ENCODE results near the gene OTOG.

OTOG gene

DNA sequence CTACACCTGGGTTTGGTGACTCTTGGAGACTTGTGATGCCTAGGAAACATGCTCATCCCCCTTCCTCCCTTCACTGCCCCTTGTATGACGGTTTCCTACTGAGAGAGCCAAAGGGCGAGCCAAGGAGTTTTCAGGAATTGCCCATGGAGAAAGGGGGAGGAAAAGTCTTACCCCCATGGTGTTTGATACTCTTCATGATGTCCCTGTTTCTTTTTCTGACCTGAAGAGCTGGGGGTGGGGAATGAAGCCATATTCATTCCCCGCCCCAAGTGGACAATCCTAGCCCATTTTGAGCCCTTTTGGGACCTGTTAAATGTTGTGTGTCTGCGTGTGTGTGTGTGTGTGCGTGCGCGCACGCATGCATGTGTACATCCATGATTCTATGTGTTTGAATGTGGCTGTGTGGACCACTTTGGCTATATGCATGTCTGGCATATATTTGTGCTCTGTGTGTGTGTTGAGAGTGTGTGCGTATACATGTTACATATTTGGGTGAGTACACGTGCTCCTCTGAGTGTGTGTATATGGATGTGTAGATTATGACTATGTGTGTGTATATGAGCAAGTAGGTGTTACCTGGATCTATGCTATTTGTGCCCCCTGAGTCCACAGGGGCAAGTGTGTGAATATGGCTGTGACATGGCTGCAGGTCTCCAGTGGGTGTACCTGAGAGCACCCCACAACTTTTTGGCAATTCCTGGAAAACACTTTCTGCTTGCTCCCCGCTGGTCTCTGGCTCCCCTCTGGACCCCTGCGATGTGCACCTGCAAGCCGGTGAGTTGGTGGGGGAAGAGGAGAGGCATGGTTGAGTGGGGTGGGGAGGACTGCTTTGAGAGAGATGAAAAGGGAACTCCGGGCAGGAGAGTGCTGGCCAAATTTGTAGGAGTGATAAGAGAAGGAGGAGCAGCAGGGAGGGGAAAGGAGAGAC is 24.6 kb downstream of the OTOG start:
- no peaks in the 10 kb centered on the region for H3K9me3 ChIP-seq
- no peaks in the 10 kb centered on the region for H3K27me3 ChIP-seq
- H3K36me3 ChIP-seq = no peaks in the 10 kb centered on the region
- H3K4me3 ChIP-seq (ENCODE audit: low read depth, low read length) = no peak overlapping the region
- DNase-seq = no peak
- TF ChIP-seq, protein P1, sequence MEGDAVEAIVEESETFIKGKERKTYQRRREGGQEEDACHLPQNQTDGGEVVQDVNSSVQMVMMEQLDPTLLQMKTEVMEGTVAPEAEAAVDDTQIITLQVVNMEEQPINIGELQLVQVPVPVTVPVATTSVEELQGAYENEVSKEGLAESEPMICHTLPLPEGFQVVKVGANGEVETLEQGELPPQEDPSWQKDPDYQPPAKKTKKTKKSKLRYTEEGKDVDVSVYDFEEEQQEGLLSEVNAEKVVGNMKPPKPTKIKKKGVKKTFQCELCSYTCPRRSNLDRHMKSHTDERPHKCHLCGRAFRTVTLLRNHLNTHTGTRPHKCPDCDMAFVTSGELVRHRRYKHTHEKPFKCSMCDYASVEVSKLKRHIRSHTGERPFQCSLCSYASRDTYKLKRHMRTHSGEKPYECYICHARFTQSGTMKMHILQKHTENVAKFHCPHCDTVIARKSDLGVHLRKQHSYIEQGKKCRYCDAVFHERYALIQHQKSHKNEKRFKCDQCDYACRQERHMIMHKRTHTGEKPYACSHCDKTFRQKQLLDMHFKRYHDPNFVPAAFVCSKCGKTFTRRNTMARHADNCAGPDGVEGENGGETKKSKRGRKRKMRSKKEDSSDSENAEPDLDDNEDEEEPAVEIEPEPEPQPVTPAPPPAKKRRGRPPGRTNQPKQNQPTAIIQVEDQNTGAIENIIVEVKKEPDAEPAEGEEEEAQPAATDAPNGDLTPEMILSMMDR (IDR thresholded peaks at IDR 0.05; ENCODE audit: low read depth, low read length) = no peak
- H3K4me1 ChIP-seq = no peaks in the 10 kb centered on the region

DNA sequence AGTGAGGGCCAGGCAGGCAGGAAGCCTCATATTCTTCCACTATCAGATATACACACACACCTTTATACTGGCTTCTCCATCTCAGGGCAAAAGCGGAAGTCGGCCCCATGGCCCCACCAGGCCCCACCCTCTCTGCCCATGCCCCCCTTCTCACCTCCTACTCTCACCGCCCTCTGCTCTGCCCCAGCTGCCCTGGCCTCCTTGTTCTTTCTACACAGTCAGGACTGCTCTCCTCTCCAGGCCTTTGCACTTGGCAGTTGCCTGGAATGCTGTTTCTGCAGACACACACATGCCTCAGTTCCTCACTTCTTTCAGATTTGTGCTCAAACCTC is 25.3 kb downstream of the OTOG start:
- Histone ChIP-seq H3K27me3 (no peaks in the 10 kb centered on the region), H3K9me3 (no peaks in the 10 kb centered on the region), H3K4me3 (ENCODE audit: low read depth, low read length) (no peak overlapping the region), H3K36me3 (no peaks in the 10 kb centered on the region), H3K4me1 (no peaks in the 10 kb centered on the region)
- no peak for DNase-seq
- TF ChIP-seq, protein P1 (IDR thresholded peaks at IDR 0.05; ENCODE audit: low read depth, low read length) = no peak

DNA sequence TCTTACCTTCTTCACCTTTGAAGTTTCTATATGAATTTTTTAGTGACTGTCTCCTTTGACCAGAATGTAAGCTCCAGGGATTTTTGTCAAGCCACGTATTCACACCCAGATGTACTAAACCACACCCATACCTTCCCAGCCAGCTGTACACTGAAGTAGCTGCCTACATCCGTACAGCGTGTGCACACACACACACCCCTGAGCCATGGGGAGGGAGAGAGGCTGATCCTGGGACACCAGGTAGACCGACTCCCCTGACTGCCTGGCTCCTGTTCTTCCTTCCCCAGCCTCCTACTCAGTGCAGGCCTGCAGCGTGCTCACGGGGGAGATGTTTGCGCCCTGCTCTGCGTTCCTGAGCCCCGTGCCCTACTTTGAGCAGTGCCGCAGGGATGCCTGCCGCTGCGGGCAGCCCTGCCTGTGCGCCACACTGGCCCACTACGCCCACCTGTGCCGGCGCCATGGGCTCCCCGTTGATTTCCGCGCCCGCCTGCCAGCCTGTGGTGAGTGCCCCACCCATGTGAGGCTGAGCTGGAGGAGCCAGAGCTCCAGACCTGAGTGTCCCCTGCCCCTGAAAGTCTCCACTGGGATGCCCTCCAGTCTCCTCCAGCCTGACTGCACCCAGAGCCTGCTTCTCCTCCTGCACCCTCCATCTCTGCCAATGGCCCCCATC is 25.9 kb downstream of the OTOG start:
- DNase-seq = no peak
- TF ChIP-seq, protein P1 (IDR thresholded peaks at IDR 0.05; ENCODE audit: low read depth, low read length) = no peak
- Histone ChIP-seq H3K36me3 (no peaks in the 10 kb centered on the region), H3K27me3 (no peaks in the 10 kb centered on the region), H3K4me1 (no peaks in the 10 kb centered on the region), H3K9me3 (no peaks in the 10 kb centered on the region), H3K4me3 (ENCODE audit: low read depth, low read length) (no peak overlapping the region)

DNA sequence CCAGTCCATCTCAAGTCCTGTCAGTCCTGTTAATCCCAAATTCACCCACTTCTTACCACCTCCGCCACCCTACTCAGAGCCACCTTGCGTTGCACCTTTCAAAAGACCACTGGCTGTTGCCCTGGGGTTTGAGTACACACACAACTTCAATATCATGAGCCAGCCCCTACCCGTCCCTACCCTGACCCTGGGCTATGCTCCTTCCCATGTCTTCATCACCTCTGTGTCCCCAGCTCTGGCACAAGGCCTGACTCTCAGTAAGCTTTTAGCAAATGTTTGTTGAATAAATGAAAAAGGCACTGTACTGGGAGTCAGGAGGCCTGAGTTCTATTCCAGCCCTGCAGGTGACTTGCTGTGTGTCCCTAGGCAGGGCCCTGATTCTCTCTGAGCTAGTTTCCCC is 26.5 kb downstream of the OTOG start:
- Histone ChIP-seq H3K36me3 (no peaks in the 10 kb centered on the region), H3K4me3 (ENCODE audit: low read depth, low read length) (no peak overlapping the region), H3K9me3 (no peaks in the 10 kb centered on the region), H3K4me1 (no peaks in the 10 kb centered on the region), H3K27me3 (no peaks in the 10 kb centered on the region)
- TF ChIP-seq, protein P1 (IDR thresholded peaks at IDR 0.05; ENCODE audit: low read depth, low read length) = no peak
- no peak for DNase-seq

DNA sequence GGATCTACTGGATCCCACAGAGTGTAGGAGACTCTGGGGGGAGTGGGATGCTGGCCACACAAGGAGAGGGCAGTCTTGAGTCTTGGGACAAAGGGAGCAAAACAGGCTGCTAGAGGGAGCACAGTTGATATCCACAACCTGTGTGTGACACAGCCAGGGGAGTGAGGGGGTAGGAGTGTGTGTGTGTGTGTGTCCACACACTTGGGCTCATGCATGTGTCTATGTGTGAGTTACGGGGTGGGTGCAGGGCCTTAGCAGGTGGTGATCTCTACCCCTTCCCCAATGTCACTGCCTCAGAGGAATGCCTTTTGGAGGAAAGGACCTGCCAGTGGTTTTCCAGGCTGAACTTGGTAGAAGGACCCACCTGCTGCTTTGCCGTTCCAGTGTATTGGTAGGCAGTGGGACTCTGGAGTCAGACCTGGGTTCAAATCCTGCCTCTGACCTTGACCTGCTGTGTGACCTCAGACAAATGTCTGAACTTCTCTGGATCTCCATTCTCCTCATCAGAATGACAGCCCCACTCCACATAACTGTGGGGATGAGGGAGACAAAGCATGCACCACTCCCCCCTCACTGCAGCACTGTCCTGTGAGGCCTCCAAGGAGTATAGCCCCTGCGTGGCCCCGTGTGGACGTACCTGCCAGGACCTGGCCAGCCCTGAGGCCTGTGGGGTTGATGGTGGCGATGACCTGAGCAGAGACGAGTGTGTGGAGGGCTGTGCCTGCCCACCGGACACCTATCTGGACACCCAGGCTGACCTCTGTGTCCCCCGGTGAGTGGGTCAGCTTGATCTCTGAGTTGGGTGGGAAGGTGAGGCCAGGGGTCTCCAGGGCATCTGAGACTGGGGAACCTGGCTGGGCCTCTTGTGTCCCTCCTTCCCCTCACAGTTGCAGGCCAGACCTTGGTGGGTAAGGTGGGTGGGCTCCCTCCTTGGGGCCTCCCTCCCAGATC is 27.4 kb downstream of the OTOG start:
- no peak for DNase-seq
- H3K27me3 ChIP-seq = no peaks in the 10 kb centered on the region
- no peaks in the 10 kb centered on the region for H3K36me3 ChIP-seq
- no peaks in the 10 kb centered on the region for H3K9me3 ChIP-seq
- TF ChIP-seq, protein P1 (IDR thresholded peaks at IDR 0.05; ENCODE audit: low read depth, low read length) = no peak
- no peaks in the 10 kb centered on the region for H3K4me1 ChIP-seq
- no peak overlapping the region for H3K4me3 ChIP-seq (ENCODE audit: low read depth, low read length)

All from BE2C (cell line).